GM19397 (cell line): ENCODE data around the gene SCGB1C2.

ENCODE experiments used
- ATAC-seq: cut with Tn5 transposase; IDR thresholded peaks from one replicate; pipeline ENCODE4 v1.9.1; 2021; ENCODE audit warnings: mild to moderate bottlenecking, moderate library complexity; ENCODE audit not compliant: unreplicated experiment

Gene SCGB1C2

DNA sequence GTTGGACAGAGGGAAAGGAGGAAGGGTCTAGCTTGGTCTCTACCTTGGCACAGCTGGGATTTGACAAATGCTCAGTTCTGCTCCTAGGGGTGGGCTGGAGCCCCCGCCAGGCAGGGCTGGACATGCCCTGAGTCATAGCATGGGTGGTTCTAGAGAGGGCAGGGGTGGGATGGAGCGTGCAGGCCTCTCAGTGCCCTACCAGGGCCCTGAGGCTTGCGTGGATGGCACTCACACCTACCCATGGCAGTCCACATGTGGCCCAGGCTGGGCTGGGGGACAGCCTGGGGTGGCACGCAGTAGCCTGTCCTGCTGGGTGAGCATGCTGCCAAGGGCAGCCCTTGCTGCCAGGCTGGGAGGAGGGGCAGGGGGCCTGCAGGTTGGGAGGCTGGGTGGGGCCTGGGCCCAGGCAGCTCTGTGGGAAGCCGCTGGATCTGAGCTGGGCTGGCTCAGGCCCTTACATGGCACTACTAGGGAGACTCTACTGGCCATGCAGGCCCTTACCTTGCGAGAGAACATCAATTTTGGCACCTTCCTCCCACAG, 32.8 kb downstream of the SCGB1C2 start:
- no peak for ATAC-seq

DNA sequence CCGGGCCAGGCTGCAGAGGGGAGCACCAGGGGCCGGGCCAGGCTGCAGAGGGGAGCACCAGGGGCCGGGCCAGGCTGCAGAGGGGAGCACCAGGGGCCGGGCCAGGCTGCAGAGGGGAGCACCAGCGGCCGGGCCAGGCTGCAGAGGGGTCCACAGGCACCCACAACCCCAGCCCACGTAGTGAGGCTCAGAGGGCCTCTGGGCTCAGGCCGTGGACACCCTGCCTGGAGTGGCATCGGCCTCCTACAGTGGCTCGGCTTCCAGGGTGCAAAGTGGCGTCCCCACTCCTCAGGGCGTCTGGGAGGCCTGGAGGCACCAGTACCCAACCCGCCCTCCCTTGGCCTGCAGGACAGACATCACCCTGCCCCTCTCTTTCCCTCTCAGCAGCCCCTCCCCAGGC, 34.5 kb downstream of the SCGB1C2 start:
- ATAC-seq = no peak

DNA sequence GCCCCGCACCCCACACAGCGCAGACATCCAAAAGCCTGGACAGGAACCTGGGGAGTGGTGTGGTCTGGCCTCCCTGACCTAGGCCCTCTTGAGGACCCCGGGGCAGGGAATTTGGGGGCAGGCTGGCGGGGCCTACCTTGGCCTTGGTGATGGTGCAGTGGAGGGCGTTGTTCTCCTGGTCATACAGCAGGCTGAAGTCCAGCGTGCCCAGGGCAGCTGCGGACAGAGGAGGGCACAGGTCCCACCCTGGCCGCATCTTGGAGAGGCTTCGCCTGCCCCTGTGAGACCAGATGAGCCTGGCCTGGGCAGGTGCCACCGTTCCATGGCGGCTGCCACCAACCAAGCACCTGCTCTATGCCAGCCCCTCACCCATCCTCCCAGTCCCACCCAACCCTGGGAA, 35.0 kb downstream of the SCGB1C2 start:
- ATAC-seq = no peak

DNA sequence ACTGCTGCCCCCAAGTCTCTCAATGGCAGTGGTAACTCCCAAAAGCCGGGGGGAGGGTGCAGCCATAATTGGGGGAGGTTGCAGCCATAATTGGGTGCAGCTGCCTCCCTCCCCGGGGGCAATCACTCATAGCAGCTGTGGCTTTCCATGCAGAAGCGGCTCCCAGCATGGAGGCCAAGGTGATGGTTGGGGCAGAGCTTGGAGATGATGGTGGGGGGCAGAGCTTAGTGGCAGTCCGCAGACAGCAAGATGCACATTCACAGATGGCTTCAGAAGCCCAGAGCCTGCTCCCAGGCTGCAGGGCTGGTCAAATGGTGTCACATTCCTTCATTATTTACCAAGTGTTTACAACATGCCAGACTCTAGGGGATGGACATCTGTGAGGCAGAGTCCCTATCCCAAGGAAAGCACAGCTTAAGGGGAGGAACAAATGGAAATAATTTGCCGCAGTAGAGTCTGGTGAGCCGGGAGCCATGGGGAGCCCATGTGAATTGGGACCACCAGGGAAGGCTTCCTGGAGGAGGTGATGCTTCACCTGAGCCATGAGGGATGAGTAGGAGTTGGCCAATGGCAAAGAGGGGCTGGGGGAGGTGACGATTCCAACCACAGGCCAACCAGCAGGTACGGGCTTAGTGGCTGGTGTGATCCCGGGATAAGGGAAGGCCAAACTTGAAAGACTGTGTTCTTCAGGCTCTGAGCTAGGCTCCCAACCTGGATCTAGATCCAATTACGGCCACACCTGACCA, 36.0 kb downstream of the SCGB1C2 start:
- ATAC-seq = no peak

DNA sequence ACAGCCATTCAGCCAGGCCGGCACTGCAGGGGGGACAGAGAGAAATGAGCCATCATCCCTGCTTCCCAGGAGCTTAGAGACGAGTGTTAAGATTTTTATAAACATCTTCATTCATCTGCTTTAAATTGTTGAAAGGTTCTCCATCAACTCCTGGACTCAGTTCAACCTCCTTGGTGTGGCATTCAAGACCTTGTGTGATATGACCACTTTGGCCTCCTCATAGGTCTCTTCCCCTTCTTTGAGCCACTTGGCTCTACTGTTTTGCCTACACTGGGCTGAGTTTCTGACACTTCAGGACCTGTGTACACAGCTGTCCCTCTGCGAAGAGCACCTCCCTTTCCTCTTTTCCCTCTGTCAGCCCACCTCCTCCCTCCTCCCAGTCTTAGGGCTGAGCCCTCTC, 39.8 kb downstream of the SCGB1C2 start:
- ATAC-seq = no peak

DNA sequence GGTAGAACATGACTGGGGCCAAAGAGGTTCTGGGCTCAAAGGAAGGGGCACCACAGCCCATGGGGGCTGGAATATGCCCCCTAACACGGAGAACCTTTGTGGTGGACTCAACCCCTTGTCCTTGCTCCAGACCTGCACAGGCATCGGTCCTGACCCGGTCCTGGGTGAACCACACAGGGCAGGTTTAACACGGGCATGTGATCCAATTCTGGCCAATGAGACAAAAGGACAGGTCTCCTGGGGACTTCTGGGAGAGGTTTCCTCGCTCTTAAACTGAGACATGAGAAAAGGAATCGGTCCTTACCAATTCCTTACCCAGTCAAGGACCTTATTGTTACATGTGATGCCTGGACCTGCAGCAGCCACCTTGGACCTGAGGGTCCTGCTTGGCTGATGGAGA, 40.4 kb downstream of the SCGB1C2 start:
- ATAC-seq = no peak

DNA sequence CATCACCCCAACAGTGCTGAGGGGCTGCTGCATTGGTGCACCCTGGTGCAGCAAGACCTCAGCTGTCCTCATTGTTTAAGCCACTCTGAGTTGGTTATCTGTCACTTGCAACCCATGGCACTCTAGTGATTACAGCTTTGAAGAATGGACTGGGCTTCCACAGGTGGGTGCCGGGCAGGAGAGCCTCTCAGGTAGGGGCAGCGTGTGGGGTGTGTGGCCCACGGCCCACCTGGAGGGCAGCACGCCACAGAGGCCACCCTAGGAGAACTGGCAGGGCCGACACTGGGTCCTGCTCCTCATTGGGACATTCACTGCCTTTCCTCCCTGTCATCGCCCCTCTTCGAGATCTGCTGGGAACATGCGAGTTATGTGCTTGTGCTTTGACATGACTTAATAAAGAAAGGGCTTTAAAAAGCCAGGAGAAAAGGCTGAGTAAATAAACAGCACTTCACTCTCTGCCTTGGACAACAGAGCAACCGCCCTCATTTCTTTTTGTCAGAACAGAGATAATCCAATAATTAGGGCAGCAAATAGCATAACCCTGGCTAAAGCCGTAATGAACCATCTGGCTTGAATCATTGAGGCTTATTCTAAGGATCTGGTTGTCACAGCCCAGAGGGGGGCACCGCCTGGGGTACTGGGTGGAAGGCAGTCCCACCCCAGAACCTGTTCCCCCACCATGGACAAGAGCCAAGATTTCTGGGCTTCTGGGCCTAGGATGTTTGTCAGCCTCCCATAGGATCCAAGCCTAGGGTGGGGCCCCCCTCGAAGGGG, 41.1 kb downstream of the SCGB1C2 start:
- ATAC-seq = no peak

DNA sequence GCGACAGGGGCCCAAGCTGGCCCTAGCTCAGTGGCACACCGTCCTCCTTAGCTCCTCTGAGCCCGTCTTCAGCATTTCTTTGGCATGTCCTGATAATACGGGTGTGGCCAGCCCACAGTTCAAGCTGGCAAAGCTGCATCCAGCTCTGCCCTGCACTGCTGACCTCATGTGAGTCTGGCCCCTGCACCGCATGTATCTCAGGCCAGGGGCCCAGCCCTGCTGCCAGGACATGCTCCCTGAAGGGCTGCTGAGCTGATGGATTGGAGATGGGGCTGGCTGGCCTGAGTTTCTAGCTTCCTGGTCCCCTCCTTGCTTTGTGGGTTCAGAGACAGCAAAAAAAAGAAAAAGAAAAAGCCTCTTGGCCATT, 41.7 kb downstream of the SCGB1C2 start:
- no peak for ATAC-seq

DNA sequence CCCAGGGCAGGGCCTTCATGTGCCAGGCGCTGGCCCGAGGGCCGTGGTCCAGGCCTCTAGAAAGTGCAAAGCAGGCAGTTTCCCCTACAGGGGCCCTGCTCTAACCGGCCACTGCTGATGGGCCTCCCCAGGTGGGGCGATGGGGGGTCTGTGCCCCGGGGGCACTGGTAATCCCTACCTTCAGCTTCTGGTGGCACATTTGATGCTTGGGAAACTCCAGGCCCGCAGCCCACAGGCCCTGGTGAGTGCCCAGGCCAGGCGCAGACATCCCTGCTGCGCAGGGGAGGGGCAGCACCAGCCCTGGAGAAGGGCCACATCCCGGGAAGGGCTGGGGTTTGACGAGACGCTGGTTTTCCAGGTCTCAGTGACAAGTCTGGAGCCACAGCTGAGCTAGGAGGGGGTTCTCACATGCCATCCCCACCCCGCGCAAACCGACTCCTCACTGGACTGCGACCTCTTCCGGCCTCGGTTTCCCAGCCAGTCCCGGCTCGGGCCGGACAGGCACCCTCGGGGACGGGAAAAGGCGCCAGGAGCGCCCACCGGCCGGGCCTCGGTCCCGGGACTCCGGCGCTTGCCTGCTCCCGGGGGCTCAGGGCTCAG, 42.5 kb downstream of the SCGB1C2 start:
- no peak for ATAC-seq

DNA sequence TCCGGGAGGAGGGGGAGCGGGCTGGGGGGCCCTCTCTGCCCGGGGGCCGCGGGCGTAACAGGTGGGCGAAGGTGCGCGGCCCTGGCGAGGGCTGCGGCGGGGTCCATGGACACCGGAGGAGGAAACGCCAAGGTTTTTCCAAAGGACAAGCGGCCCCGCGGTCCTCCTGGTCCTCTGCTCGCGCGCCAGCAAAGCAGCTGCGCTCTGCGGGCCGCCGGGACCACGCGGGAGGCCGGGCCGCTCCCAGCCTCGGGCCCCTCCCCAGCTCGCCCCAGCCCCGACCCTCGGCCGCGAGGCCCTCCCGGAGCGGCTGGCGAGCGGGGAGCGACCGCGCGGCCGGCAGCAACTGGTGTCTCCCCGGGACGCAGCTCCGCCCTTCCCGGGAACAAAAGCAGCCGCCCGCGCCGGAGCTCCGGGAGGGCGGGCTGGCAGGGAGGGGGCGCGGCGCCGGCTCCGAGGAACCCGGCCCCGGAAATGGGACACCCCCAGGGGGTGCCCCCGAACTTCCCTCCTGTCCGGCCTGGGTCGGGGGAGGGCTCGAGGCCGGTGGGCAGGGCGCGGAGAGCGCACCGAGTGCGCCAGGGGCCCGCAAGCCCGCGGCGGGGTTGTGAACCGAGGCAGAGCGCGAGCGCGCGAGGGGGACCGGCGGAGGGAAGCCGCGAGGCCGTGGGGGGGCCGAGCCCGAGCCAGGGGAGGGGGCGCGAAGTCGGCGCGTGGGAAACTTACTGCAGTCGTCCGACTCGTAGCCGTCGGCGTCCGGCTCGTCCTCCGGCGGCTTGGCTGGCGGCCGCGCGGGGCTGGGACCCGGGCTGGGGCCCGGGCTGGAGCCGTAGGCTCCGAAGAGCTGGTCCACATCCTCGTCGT, 43.2 kb downstream of the SCGB1C2 start:
- no peak for ATAC-seq

DNA sequence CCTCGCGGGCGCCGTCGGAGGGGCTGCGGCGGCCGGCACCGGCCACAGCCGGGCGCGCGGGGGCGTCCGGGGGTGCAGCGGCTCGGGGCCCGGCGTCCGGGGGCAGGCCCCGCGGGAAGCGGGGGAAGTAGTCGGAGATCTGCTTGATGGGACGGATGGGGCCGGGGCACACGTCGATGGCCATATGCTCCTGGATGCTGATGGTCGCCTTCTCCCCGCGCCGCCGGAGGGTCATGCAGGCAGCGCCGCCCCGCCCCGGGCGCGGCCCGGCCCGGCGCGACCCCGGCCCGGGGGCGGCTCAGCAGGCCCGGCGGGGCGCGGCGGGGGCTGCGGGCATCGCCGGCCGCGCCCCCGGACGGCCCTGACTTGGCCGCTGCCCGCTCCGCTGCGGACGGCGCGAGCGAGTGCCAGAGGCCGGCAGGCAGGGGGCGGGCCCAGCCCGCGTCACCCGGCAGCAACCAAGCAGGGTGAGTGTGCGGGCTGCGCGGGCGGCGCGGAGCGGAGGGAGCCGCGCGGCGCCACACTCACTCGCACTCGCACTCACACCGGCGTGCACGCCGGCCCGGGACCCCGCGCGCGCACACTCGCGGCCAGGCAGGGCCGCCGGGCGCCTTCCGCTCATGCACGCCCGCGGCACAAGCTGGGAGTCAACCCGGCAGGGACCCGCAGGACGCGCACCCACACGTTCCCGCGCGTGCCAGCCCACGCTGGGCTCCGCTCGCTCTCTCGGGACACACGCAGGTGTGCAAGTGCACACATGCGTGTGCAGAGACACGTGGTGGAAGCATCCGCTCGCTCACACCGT, 44.1 kb downstream of the SCGB1C2 start, which contains the start of gene DOC2B:
Gene DOC2B, minus strand, starts transcription at position 406 of the 805 bp plus-strand sequence. Its CDS starts 171 bp downstream, at position 235.
- ATAC-seq = no peak

DNA sequence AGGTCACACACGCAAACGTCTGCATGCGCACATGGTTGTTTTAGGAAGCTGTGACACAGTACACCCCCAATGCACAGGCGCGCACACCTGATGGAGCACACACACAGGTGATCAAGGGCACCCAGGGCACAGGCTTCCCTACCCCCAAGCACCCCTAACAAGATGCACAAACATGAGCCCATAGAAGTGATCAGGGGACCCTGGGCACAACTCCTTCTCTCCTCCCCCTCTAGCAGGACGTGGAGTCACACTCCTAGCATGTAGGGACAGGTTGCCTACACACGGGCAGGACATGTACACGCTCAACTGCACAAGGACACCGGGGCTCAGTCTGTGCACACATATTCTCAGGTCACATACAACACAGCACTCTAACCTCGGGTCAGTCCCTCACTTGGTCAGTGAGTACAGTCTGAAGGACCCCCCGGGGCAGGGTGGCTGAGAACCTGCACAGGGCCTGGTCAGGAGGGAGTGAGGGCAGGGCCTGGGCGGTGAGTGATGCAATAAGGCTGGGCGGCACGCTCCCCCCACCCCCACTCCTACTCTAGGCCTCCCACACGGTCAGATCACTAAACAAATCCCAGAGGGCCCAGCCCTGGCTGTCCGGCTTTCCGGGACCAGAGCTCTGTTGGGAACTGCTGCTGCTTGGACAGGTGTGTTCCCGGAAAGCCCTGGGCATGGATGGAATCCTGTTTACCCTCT, 44.8 kb downstream of the SCGB1C2 start:
- no peak for ATAC-seq

DNA sequence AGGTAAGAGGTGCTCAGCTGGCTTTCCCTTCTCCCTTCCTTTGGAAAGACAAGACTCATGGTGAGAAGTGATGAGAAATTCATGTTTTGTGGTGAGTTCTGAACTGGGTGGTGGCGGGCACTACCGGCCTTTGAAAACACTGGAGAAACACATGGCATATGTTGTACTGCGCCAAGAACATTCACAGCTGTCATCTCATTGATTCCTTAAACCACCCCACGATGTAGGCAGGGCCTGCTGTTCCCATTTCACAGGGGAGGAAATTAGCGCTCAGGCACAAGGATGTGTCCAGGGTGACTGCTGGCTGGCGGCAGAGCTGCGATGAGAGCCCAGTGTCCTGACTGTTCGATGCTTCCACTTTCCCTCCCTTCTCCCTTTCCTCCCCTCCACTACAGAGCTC, 45.7 kb downstream of the SCGB1C2 start:
- no peak for ATAC-seq

DNA sequence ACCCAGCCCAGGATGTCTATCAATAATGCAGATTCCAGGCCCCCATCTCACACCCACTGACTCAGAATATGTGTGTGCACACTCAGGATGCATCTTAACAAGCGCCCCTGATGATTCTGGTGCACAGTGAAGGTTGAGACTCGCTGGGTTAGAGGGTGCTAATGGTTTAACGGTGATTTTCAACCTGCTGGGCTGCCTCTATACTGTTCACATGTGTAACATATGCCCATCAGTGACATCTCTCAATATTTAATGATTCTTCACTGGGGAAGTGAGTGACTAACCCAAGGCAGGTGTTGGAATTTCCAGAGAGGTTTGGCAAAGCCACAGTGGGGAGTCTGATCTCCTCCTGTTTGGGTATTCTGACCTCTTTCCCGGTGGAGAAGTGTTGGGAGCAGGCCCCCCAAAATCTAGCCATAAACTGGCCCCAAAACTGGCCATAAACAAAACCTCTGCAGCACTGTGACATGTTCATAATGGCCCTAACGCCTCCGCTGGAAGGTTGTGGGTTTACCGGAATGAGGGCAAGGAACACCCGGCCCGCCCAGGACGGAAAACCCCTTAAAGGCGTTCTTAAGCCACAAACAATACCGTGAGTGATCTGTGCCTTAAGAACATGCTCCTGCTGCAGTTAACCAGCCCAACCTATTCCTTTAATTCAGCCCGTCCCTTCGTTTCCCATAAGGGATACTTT, 48.2 kb downstream of the SCGB1C2 start:
- no peak for ATAC-seq

DNA sequence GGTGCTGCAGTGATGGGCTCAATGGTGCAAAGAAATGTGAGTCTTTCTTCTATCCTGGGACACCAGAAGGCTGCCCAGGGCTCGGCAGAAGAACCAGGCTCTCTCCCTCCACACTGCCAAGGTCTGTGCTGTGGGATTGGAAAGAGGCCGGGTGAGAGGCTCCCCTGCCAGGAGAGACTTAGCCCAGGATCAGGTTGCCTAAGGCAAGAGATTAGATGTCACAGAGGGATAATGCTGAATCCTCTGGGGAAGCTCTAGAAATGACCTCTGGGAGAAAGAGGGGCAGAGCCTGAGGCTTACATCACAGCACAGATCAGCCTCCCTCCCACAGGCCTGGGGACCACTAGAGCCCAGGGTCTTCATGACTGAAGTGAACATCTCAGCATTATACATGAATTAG, 49.8 kb downstream of the SCGB1C2 start:
- ATAC-seq = no peak
